Ascending aorta (tissue), 2 donors: ENCODE measurements around the gene LRRC17. TPM values are rescaled to one million over a fixed set of nuclear protein-coding genes. Genes with fewer than 3 reads are reported as not detected.

Experiments used
- DNase-seq, 2 donors: peaks; one replicate each; pipeline ENCODE4 v3.0.0-alpha.2; 2019; ENCODE audit warnings: low spot score in 2 of 2
- H3K27ac ChIP-seq, 2 donors: fragments of 200-600 bp; sonication (generic); one replicate each; pipeline ENCODE4 v1.5.1; 2016 to 2017; ENCODE audit warnings: mild to moderate bottlenecking in 1 of 2
- H3K27me3 ChIP-seq: fragments of 200-600 bp; sonication (generic); one replicate; pipeline ENCODE4 v1.5.1; 2017
- H3K36me3 ChIP-seq, 2 donors: fragments of 200-600 bp; sonication (generic); one replicate each; pipeline ENCODE4 v1.5.1; 2016
- H3K4me1 ChIP-seq, 2 donors: fragments of 200-600 bp; sonication (generic); one replicate each; pipeline ENCODE4 v1.5.1; 2016 to 2017; ENCODE audit warnings: mild to moderate bottlenecking in 1 of 2
- H3K4me3 ChIP-seq, 2 donors: fragments of 200-600 bp; sonication (generic); one replicate each; pipeline ENCODE4 v1.5.1; 2016 to 2017; ENCODE audit warnings: mild to moderate bottlenecking in 1 of 2
- H3K9me3 ChIP-seq, 2 donors: fragments of 200-600 bp; sonication (generic); one replicate each; pipeline ENCODE4 v1.5.1; 2016
- CTCF ChIP-seq, 3 experiments: fragments of 200-600 bp in 2 of 3; fragments of 450-650 bp in 1 of 3; sonication (generic) in 2 of 3; IDR thresholded peaks; one replicate each; pipeline ENCODE4 v1.5.1; 2016 to 2019; ENCODE audit warnings: antibody characterized with exemption in 3 of 3, mild to moderate bottlenecking in 1 of 3, moderate library complexity in 1 of 3
- intact Hi-C: fragments of 100-400 bp; cut with DNase I; formaldehyde crosslinking; loops from one replicate; pipeline ENCODE4 v1.15.1; 2023
- total RNA-seq: library from RNA; depleted of rRNA; stranded (reverse); fragments of >200 nt; gene quantifications from one replicate; pipeline ENCODE4 v1.1.0, GENCODE V29; 2016

Gene LRRC17
- total RNA-seq, 1 donor from 2014 or later = 10.5 TPM

DNA sequence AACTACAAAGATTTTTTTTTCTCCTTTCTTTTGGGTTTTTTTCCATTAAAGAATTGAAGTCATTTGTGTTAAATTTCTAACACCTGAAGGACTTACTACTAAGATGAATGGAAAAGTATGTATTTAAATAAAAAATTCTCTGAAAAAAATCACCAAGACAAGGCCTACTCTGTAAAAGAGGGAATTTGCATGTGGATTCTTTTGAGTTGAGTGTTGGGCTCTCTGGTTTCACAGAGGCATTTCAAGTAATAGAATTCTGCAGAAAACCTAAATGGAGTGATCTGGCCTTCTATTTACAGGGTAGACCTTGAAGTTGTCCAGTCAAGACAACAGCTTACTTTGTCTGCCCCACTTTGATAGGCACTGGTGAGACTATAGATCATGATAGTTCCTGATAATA, 4.1 kb downstream of the LRRC17 start:
- TF ChIP-seq CTCF (IDR thresholded peaks at IDR 0.05) = no peak
- no peaks in the 10 kb centered on the region for H3K9me3 ChIP-seq
- intact Hi-C loops = loop anchor here (2.0 kb wide), 2 partner anchors 16 to 74 kb away; no protein-coding TSS in a partner anchor

DNA sequence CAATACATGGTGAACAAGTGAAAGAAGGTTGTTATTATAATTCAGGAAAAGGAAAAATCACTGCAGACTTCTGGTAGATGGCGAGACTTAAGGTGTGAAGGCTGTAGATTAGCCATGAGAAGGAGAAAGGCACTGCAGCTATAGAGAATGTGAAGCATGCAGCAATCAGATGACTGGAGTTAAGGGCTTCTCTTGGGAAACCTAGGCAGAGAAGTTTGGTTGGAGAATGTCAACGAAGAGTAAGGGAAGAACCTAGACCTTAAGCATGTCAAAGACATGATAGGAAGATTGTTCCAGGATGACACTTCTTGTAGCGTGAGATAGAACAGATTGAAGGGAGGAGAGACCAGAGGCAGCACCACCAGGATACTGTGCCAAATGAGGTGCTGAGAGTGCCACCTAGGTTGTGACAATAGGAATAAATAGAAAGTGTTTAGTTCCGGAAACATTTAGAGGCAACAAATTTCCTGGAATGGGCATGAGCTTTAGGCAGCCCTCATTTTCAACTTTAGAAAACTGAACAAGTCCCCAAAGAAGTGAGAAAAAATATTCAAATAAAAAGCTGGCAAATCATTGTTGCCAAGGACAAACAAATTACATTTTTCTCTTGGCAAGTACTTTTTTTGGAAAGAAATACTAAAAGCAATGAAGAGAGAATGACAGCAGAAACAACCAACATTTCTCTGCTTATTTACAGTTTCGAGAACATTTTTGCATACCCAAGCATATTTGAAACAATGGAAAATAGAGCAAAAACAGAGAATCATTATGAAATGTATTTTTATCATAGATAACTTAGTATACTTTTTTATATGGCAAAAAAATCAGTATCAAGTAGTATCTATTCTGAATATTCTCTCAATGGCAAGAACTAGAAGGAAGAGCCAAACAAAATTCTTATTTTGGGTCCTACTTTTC, 4.9 kb downstream of the LRRC17 start:
- TF ChIP-seq CTCF (IDR thresholded peaks at IDR 0.05) = no peak
- H3K9me3 ChIP-seq = no peaks in the 10 kb centered on the region
- peak overlapping the region; percentile 42 to 69 for H3K27ac ChIP-seq
- intact Hi-C loops = loop anchor here (2.0 kb wide), 2 partner anchors 15 to 73 kb away; no protein-coding TSS in a partner anchor
- DNase-seq = no peak
- peak overlapping the region in 1 of 2 donors; percentile 19 for H3K4me3 ChIP-seq
- H3K27me3 ChIP-seq = no peaks in the 10 kb centered on the region
- no peaks in the 10 kb centered on the region for H3K36me3 ChIP-seq
- peaks cover 13 to 35% of the 10 kb centered on the region in 2 donors for H3K4me1 ChIP-seq

More for the DNA sequence above, 4.1 kb downstream of the LRRC17 start:
- H3K27ac ChIP-seq = peak overlapping the region; percentile 42 to 69
- no peaks in the 10 kb centered on the region for H3K36me3 ChIP-seq
- H3K4me3 ChIP-seq = peak overlapping the region in 1 of 2 donors; percentile 19
- H3K4me1 ChIP-seq = peaks cover 13 to 38% of the 10 kb centered on the region in 2 donors
- no peaks in the 10 kb centered on the region for H3K27me3 ChIP-seq
- no peak for DNase-seq

GRCh38 chr7:102918845-102919244, 6.0 kb downstream of the LRRC17 start:
- DNase-seq = no peak
- H3K9me3 ChIP-seq = no peaks in the 10 kb centered on the region
- no peak for TF ChIP-seq CTCF (IDR thresholded peaks at IDR 0.05)
- H3K27ac ChIP-seq = no peak overlapping the region
- intact Hi-C loops = no loop called here
- peaks cover 13 to 34% of the 10 kb centered on the region in 2 donors for H3K4me1 ChIP-seq
- no peaks in the 10 kb centered on the region for H3K27me3 ChIP-seq
- H3K36me3 ChIP-seq = no peaks in the 10 kb centered on the region
- H3K4me3 ChIP-seq = no peak overlapping the region

- intact Hi-C loops = no loop called here
- peaks cover 0 to 20% of the 10 kb centered on the region in 2 donors for H3K4me1 ChIP-seq
- H3K9me3 ChIP-seq = no peaks in the 10 kb centered on the region
- no peak overlapping the region for H3K4me3 ChIP-seq
- TF ChIP-seq CTCF (IDR thresholded peaks at IDR 0.05) = no peak
- no peaks in the 10 kb centered on the region for H3K36me3 ChIP-seq
- DNase-seq = no peak
- peak overlapping the region; percentile 45 to 53 for H3K27ac ChIP-seq
- H3K27me3 ChIP-seq = no peaks in the 10 kb centered on the region
Observed at GRCh38 chr7:102925976-102926782, 13.4 kb downstream of the LRRC17 start.

DNA sequence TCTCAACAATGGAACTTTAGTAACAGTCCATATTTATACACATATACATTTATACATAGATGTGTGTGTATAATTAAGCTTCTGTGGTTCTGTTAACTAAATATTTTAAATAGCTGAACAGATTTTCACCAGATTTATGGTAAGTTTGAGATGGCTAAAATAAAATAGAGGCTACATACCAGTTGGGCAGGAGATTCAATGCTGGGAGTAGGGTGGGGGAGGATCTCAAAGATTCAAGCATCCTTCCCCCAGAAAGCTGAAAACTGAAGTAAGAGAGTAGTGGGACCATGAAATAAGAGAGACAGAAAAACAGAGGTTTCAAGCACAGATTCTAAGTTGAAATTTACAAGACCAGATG, 14.0 kb downstream of the LRRC17 start:
- H3K27ac ChIP-seq = peak overlapping the region; percentile 42 to 53
- no peak overlapping the region for H3K4me3 ChIP-seq
- intact Hi-C loops = no loop called here
- no peaks in the 10 kb centered on the region for H3K27me3 ChIP-seq
- no peak for DNase-seq
- no peak for TF ChIP-seq CTCF (IDR thresholded peaks at IDR 0.05)
- peaks cover 0 to 20% of the 10 kb centered on the region in 2 donors for H3K4me1 ChIP-seq
- no peaks in the 10 kb centered on the region for H3K9me3 ChIP-seq
- no peaks in the 10 kb centered on the region for H3K36me3 ChIP-seq
